Transverse colon (tissue), 4 donors: ENCODE measurements around the gene NABP1. TPM values are rescaled to one million over a fixed set of nuclear protein-coding genes. Genes with fewer than 3 reads are reported as not detected.

Source experiments
- DNase-seq: peaks from one replicate; pipeline ENCODE4 v3.0.0-alpha.2; 2019
- H3K27ac ChIP-seq, 4 donors: fragments of 200-600 bp; sonication (generic); 2 replicates each; pipeline ENCODE4 v1.5.1; 2016 to 2018; ENCODE audit warnings: inconsistent platforms in 4 of 4
- H3K27me3 ChIP-seq: fragments of 200-600 bp; sonication (generic); 2 replicates; pipeline ENCODE4 v1.5.1; 2017; ENCODE audit warnings: inconsistent platforms
- H3K36me3 ChIP-seq, 4 donors: fragments of 200-600 bp; sonication (generic); 2 replicates each; pipeline ENCODE4 v1.5.1; 2017 to 2019; ENCODE audit warnings: inconsistent platforms in 4 of 4
- H3K4me1 ChIP-seq, 4 donors: fragments of 200-600 bp; sonication (generic); 2 replicates each; pipeline ENCODE4 v1.5.1; 2017 to 2020; ENCODE audit warnings: inconsistent platforms in 4 of 4
- H3K4me3 ChIP-seq, 4 donors: fragments of 200-600 bp; sonication (generic); 1 replicate in 1 of 4; 2 replicates in 3 of 4; pipeline versions ENCODE4 v1.5.1 to v1.6.1; 2017 to 2019; ENCODE audit warnings: inconsistent platforms in 4 of 4
- H3K9me3 ChIP-seq, 2 donors: fragments of 200-600 bp; sonication (generic); 2 replicates each; pipeline ENCODE4 v1.5.1; 2017 to 2019; ENCODE audit warnings: inconsistent platforms in 2 of 2
- EP300 ChIP-seq: sonication (generic); formaldehyde crosslinking; IDR thresholded peaks from one replicate; pipeline ENCODE4 v1.6.1; 2017; ENCODE audit warnings: antibody characterized with exemption, low read depth
- POLR2A ChIP-seq: fragments of 450-650 bp; IDR thresholded peaks from one replicate; pipeline ENCODE4 v1.6.1; 2016; ENCODE audit warnings: antibody characterized with exemption, mild to moderate bottlenecking, moderate library complexity
- POLR2AphosphoS5 ChIP-seq, 3 donors: sonication (generic); formaldehyde crosslinking; IDR thresholded peaks; one replicate each; pipeline ENCODE4 v1.6.1; 2016; ENCODE audit warnings: antibody characterized with exemption in 3 of 3
- WGBS, 2 donors: methylation state at CpG; one replicate each; pipeline ENCODE4 v1.1.5; 2018; ENCODE audit warnings: low coverage in 1 of 2; 5-methylcytosine and 5-hydroxymethylcytosine counted together
- in situ Hi-C, 4 donors: fragments of 200-750 bp; cut with MboI; loops; one replicate each; pipeline versions ENCODE4 v1.15.0 to v1.15.1; 2017; ENCODE audit warnings: low sequenced_read_pairs in 3 of 4, low pct_ligation_motif_present in 1 of 4, low pct_unique_long_range_greater_than_20kb in 1 of 4
- intact Hi-C: fragments of 100-400 bp; cut with DNase I; formaldehyde crosslinking; loops from one replicate; pipeline ENCODE4 v1.15.1; 2023; ENCODE audit warnings: low total_unique reads
- total RNA-seq, 4 donors: library from RNA; depleted of rRNA; stranded (reverse); fragments of >200 nt; gene quantifications; one replicate each; pipeline ENCODE4 v1.1.0, GENCODE V29; 2016
- TF ChIP-seq, protein P1 (sequence below), 5 experiments: fragments of 200-600 bp in 3 of 5; fragments of 450-650 bp in 2 of 5; sonication (generic) in 3 of 5; IDR thresholded peaks; 1 replicate in 2 of 5; 2 replicates in 3 of 5; pipeline ENCODE4 v1.5.1; 2016 to 2017; ENCODE audit warnings: antibody characterized with exemption in 5 of 5, inconsistent platforms in 3 of 5, mild to moderate bottlenecking in 2 of 5, moderate library complexity in 1 of 5

NABP1 gene
- total RNA-seq, 4 donors from 2014 or later: 1.00 to 55.6 (median 33.0) TPM

DNA sequence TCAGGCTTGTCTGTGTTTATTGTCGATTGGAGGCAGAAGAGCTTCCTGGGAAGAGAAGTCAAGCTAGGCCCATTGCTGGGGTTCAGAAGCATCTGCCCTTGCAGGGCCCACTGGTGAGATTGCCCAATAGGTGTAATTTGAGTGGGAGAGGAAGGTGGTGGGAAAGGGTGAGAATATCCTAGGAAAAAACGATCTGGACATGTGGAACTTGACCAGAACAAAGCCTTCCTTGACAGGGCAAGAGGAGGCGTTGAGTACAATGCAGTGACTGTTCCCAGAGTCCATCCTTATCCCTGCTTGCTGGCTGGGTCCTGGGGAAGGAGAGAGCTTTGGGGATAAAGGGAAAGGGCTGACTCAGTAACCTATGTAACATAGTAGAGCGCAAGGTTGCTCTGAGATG is 27.1 kb downstream of the NABP1 start:
- WGBS, 2 donors: 80 to 85% methylated on average over 3 to 4 of the region's 4 CpGs
- in situ Hi-C loops: no loop called here
- TF ChIP-seq EP300: no peak

DNA sequence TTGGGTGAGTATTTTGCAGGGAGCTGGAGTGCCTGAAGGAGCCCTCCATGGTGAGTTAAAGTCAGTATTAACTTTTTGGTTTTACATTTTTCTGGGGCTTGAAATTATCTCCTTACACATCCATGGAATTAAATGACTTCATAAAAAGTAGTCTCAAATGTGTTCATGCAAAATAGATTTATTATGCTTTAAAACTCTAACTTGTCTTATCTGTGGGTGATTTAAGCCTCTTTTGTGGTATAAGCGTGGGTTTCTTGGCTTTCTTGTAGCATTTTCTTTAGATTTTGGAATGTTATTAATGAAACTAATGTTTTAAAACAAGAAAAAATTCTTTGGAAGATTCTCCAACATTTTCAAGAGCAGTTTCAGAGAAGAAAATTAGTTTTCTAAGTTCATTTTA is 27.8 kb downstream of the NABP1 start:
- 84 to 86% methylated on average over 1 of the region's 1 CpG for WGBS, 2 donors
- Histone ChIP-seq H3K9me3 (no peaks in the 10 kb centered on the region), H3K4me1 (no peaks in the 10 kb centered on the region), H3K27ac (no peak overlapping the region), H3K36me3 (no peaks in the 10 kb centered on the region), H3K27me3 (no peaks in the 10 kb centered on the region), H3K4me3 (no peak overlapping the region)
- intact Hi-C loops: no loop called here
- DNase-seq: no peak
- in situ Hi-C loops: no loop called here
- TF ChIP-seq, protein P1, sequence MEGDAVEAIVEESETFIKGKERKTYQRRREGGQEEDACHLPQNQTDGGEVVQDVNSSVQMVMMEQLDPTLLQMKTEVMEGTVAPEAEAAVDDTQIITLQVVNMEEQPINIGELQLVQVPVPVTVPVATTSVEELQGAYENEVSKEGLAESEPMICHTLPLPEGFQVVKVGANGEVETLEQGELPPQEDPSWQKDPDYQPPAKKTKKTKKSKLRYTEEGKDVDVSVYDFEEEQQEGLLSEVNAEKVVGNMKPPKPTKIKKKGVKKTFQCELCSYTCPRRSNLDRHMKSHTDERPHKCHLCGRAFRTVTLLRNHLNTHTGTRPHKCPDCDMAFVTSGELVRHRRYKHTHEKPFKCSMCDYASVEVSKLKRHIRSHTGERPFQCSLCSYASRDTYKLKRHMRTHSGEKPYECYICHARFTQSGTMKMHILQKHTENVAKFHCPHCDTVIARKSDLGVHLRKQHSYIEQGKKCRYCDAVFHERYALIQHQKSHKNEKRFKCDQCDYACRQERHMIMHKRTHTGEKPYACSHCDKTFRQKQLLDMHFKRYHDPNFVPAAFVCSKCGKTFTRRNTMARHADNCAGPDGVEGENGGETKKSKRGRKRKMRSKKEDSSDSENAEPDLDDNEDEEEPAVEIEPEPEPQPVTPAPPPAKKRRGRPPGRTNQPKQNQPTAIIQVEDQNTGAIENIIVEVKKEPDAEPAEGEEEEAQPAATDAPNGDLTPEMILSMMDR (IDR thresholded peaks at IDR 0.05): no peak
- no peak for TF ChIP-seq POLR2AphosphoS5 (IDR thresholded peaks at IDR 0.05)
- TF ChIP-seq EP300: no peak
- TF ChIP-seq POLR2A: no peak

More for the DNA sequence above, 27.1 kb downstream of the NABP1 start:
- Histone ChIP-seq H3K27me3 (no peaks in the 10 kb centered on the region), H3K27ac (no peak overlapping the region), H3K9me3 (no peaks in the 10 kb centered on the region), H3K4me1 (no peaks in the 10 kb centered on the region), H3K36me3 (no peaks in the 10 kb centered on the region), H3K4me3 (no peak overlapping the region)
- DNase-seq: no peak
- intact Hi-C loops: no loop called here

GRCh38 chr2:191706791-191707190 is 28.9 kb downstream of the NABP1 start:
- H3K4me1 ChIP-seq: no peaks in the 10 kb centered on the region
- no peak overlapping the region for H3K4me3 ChIP-seq
- DNase-seq: no peak
- WGBS, 2 donors: 79 to 94% methylated on average over 2 of the region's 2 CpGs
- no peaks in the 10 kb centered on the region for H3K9me3 ChIP-seq
- no peaks in the 10 kb centered on the region for H3K36me3 ChIP-seq
- H3K27me3 ChIP-seq: no peaks in the 10 kb centered on the region
- in situ Hi-C loops (no loop called here), intact Hi-C loops (no loop called here)
- H3K27ac ChIP-seq: no peak overlapping the region
- TF ChIP-seq, protein P1 (IDR thresholded peaks at IDR 0.05): no peak
- TF ChIP-seq POLR2AphosphoS5 (IDR thresholded peaks at IDR 0.05) (no peak), POLR2A (no peak), EP300 (no peak)

DNA sequence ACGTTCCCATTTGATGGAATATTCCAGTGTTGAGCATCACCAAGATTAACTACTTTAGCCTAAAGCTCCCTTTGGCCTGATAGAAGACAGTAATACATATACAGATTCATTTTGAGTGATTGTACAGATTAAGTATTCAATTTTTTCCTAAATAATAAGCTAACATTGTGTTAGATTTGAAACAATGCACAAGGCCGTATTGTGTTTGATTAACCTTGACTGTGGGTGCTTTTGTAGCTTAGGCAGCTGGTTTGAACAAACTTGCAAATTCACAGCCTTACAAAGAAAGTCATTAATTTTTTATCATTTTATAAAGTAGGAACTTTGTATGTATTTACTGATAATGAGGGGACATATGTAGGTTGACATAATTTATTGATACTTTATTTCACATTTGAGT is 29.6 kb downstream of the NABP1 start:
- H3K27ac ChIP-seq: no peak overlapping the region
- no peaks in the 10 kb centered on the region for H3K36me3 ChIP-seq
- in situ Hi-C loops (no loop called here), intact Hi-C loops (no loop called here)
- TF ChIP-seq, protein P1 (IDR thresholded peaks at IDR 0.05): no peak
- no peak for TF ChIP-seq EP300
- TF ChIP-seq POLR2AphosphoS5 (IDR thresholded peaks at IDR 0.05): no peak
- no peak for TF ChIP-seq POLR2A
- no peak for DNase-seq
- H3K9me3 ChIP-seq: no peaks in the 10 kb centered on the region
- H3K27me3 ChIP-seq: no peaks in the 10 kb centered on the region
- H3K4me3 ChIP-seq: no peak overlapping the region
- no peaks in the 10 kb centered on the region for H3K4me1 ChIP-seq
- 82 to 88% methylated on average over 2 of the region's 2 CpGs for WGBS, 2 donors

DNA sequence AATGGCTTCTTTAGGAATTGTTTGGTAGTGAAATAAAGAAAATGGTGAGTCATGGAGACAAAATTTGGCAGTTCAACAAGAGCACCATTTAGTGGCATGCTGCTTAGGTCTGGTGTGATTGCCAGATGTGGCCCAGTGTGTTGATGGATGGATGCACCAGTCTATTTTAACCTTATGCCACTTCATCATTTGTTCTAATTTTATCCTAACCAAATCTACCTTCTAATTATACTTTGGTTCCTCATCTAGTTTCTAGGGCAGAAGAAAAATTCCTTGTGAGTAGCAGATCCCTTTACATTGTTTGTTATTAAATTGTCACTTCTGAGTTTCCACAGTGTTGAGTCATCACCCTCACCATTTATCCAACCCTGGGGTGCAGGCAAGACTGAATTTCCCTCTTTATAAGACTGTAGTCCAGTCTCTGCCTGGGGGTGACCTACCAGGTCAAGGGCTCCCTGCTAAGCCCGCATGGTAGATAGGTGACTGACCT is 32.5 kb downstream of the NABP1 start:
- in situ Hi-C loops (no loop called here), intact Hi-C loops (no loop called here)
- 95 to 100% methylated on average over 1 of the region's 1 CpG for WGBS, 2 donors
- H3K4me3 ChIP-seq: no peak overlapping the region
- TF ChIP-seq, protein P1 (IDR thresholded peaks at IDR 0.05): no peak
- TF ChIP-seq POLR2AphosphoS5 (IDR thresholded peaks at IDR 0.05): no peak
- TF ChIP-seq EP300: no peak
- TF ChIP-seq POLR2A: no peak
- no peaks in the 10 kb centered on the region for H3K27me3 ChIP-seq
- no peak overlapping the region for H3K27ac ChIP-seq
- DNase-seq: no peak
- no peaks in the 10 kb centered on the region for H3K4me1 ChIP-seq
- H3K9me3 ChIP-seq: no peaks in the 10 kb centered on the region
- H3K36me3 ChIP-seq: no peaks in the 10 kb centered on the region
